MCF 10A (cell line): ENCODE results near the gene DGKA. TPM values are rescaled to one million over a fixed set of nuclear protein-coding genes. Genes with fewer than 3 reads are reported as not detected.

Source experiments
- BruUV-seq: library from RNA; stranded (reverse); fragments of 400-500 nt; replicated peaks from 2 replicates; lab custom pipeline; 2021; lab: Mats Ljungman, UMichigan
- CTCF ChIA-PET: fragments of 300-600 bp; sonication (Branson Sonifier 250); formaldehyde crosslinking; extraction: SDS; loops from one replicate; lab custom pipeline; 2021; ENCODE audit warnings: antibody characterized with exemption, inconsistent platforms; lab: Yijun Ruan, JAX
- POLR2A ChIA-PET: fragments of 300-600, 350-650 bp; sonication (Branson Sonifier 250); formaldehyde crosslinking; extraction: SDS; loops from one replicate; lab custom pipeline; 2020; ENCODE audit warnings: antibody characterized with exemption, inconsistent platforms; lab: Yijun Ruan, JAX
- DNase-seq: peaks from one replicate; pipeline ENCODE4 v3.0.0-alpha.2; 2018; ENCODE audit not compliant: unreplicated experiment
- H3K27ac Mint-ChIP-seq: one replicate; pipeline ENCODE4 v1.8.0; 2022; ENCODE audit warnings: mild to moderate bottlenecking, low read depth, mixed read lengths; ENCODE audit not compliant: unreplicated experiment
- H3K27me3 Mint-ChIP-seq: one replicate; pipeline ENCODE4 v1.8.0; 2022; ENCODE audit warnings: mixed read lengths; ENCODE audit not compliant: insufficient read depth, unreplicated experiment
- H3K36me3 Mint-ChIP-seq: one replicate; pipeline ENCODE4 v1.8.0; 2022; ENCODE audit warnings: mild to moderate bottlenecking, moderate library complexity, mixed read lengths; ENCODE audit not compliant: insufficient read depth, unreplicated experiment
- H3K4me1 Mint-ChIP-seq: one replicate; pipeline ENCODE4 v1.8.0; 2022; ENCODE audit warnings: mixed read lengths; ENCODE audit not compliant: insufficient read depth, unreplicated experiment
- H3K4me3 Mint-ChIP-seq: one replicate; pipeline ENCODE4 v1.8.0; 2022; ENCODE audit warnings: mild to moderate bottlenecking, moderate library complexity, mixed read lengths; ENCODE audit not compliant: unreplicated experiment
- H3K9me3 Mint-ChIP-seq: one replicate; pipeline ENCODE4 v1.8.0; 2022; ENCODE audit warnings: mixed read lengths; ENCODE audit not compliant: unreplicated experiment
- CTCF ChIP-seq: fragments of 200-600 bp; IDR thresholded peaks from one replicate; pipeline ENCODE4 v1.8.0; 2022; ENCODE audit warnings: antibody characterized with exemption, mild to moderate bottlenecking; ENCODE audit not compliant: unreplicated experiment
- intact Hi-C: fragments of 100-400 bp; cut with micrococcal nuclease; formaldehyde crosslinking; loops from 2 replicates; pipeline ENCODE4 v1.14.1; 2022
- total RNA-seq: library from RNA; stranded (reverse); gene quantifications from 2 replicates; pipeline ENCODE4 v1.2.3, GENCODE V29; 2022

The DGKA gene
- total RNA-seq, 1 experiment from 2014 or later, result 236 TPM

DNA sequence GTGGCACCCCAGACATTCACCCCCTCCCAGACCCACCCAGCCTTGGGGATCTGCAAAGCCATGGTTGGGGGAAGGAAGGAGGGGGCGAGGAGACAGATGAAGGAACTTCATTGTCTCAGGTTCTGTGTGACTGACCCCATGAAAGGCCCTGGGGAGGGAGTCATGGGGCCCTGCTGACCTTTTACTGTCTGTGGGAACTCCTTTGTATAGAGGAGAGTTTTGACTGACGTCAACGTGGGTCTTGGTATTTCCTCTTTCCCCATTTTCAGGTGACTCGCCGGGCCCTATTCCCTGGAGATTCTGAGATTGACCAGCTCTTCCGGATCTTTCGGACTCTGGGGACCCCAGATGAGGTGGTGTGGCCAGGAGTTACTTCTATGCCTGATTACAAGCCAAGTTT is 39.8 kb downstream of the DGKA start:
- H3K4me1 Mint-ChIP-seq, result peaks cover 35% of the 10 kb centered on the region
- ChIA-PET POLR2A (interaction anchor here (1.8 to 4.5 kb wide), 2 partner anchors 14 to 37 kb away, joined by 8 to 35 read pairs; no protein-coding TSS in a partner anchor), CTCF (interaction anchor here (1.3 to 1.4 kb wide), 2 partner anchors 12 to 70 kb away, joined by 3 read pairs; no protein-coding TSS in a partner anchor)
- H3K4me3 Mint-ChIP-seq, result no peak overlapping the region
- no peaks in the 10 kb centered on the region for H3K27me3 Mint-ChIP-seq
- no peak for TF ChIP-seq CTCF
- H3K9me3 Mint-ChIP-seq, result no peaks in the 10 kb centered on the region
- intact Hi-C loops, result no loop called here
- BruUV-seq, result no TSS peak
- no peak for DNase-seq
- no peak overlapping the region for H3K27ac Mint-ChIP-seq
- peaks cover 14% of the 10 kb centered on the region for H3K36me3 Mint-ChIP-seq

- no peaks in the 10 kb centered on the region for H3K27me3 Mint-ChIP-seq
- TF ChIP-seq CTCF, result no peak
- no peak overlapping the region for H3K27ac Mint-ChIP-seq
- intact Hi-C loops, result loop anchor here (2.0 kb wide), 1 partner anchor 39 kb away; no protein-coding TSS in a partner anchor
- BruUV-seq, result no TSS peak
- no peak overlapping the region for H3K4me3 Mint-ChIP-seq
- CTCF ChIA-PET, result no interaction called here
- no peaks in the 10 kb centered on the region for H3K9me3 Mint-ChIP-seq
- POLR2A ChIA-PET, result interaction anchor here (0.6 to 3.6 kb wide), 8 partner anchors 10 to 155 kb away, joined by 3 to 140 read pairs (median 38); partner anchors contain the start of genes DGKA, ORMDL2, PA2G4 and PYM1
- peaks cover 16% of the 10 kb centered on the region for H3K36me3 Mint-ChIP-seq
- peak; percentile 80 for DNase-seq
- peaks cover 32% of the 10 kb centered on the region for H3K4me1 Mint-ChIP-seq
Observed at GRCh38 chr12:55972042-55972441, 41.1 kb downstream of the DGKA start.

- H3K36me3 Mint-ChIP-seq, result peaks cover 20% of the 10 kb centered on the region
- no peaks in the 10 kb centered on the region for H3K9me3 Mint-ChIP-seq
- TF ChIP-seq CTCF, result no peak
- BruUV-seq, result TSS peak; percentile 20
- no peak for DNase-seq
- ChIA-PET POLR2A (interaction anchor here (0.6 to 3.6 kb wide), 10 partner anchors 10 to 155 kb away, joined by 3 to 140 read pairs (median 30); partner anchors contain the start of genes DGKA, ORMDL2, PA2G4 and PYM1), CTCF (interaction anchor here (0.7 kb wide), 1 partner anchor 23 kb away, joined by 3 read pairs; no protein-coding TSS in a partner anchor)
- no peaks in the 10 kb centered on the region for H3K27me3 Mint-ChIP-seq
- H3K27ac Mint-ChIP-seq, result no peak overlapping the region
- H3K4me3 Mint-ChIP-seq, result no peak overlapping the region
- peaks cover 28% of the 10 kb centered on the region for H3K4me1 Mint-ChIP-seq
- intact Hi-C loops, result loop anchor here (2.0 kb wide), 1 partner anchor 40 kb away; no protein-coding TSS in a partner anchor
Observed at GRCh38 chr12:55972456-55972855, 41.5 kb downstream of the DGKA start.

DNA sequence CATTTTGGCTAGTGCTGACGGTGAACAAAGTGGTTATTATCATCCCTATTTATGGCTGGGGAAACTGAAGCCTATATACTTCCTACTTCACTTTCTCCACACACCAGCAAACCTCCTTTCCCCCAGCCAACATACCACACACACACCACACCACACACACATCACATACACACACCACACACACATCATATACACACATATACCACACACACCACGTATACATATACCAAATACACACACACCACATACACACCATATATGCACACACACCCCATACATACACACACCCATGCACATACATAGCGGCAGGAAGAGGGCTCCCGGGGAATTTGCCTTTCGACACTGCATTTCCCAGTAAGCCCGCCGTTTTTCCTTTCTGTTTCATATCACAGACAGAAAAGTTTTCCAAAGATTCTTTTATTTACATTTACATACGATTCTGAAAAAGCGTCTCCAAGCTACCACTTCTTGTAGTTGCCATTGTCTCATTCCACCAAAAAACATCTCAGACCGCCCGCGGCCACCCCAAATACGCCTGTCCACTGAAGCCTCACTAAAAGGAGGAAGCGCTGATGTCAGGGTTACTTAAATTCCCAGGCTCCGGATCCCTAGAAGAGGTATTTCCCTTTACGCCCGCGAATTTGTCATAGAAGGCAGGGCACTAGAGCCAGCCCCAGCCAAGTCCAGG is 42.1 kb downstream of the DGKA start:
- H3K27ac Mint-ChIP-seq, result no peak overlapping the region
- ChIA-PET POLR2A (interaction anchor here (0.6 to 3.6 kb wide), 38 partner anchors 8 to 1592 kb away, joined by 3 to 140 read pairs (median 6); partner anchors contain the start of genes CD63, DGKA, DNAJC14 and ESYT1), CTCF (interaction anchor here (0.6 to 2.3 kb wide), 5 partner anchors 22 to 446 kb away, joined by 3 to 14 read pairs (median 3); no protein-coding TSS in a partner anchor)
- no peaks in the 10 kb centered on the region for H3K27me3 Mint-ChIP-seq
- peaks cover 24% of the 10 kb centered on the region for H3K36me3 Mint-ChIP-seq
- H3K4me1 Mint-ChIP-seq, result peaks cover 22% of the 10 kb centered on the region
- H3K9me3 Mint-ChIP-seq, result no peaks in the 10 kb centered on the region
- intact Hi-C loops, result loop anchor here (1.0 to 2.0 kb wide), 2 partner anchors 17 to 40 kb away; no protein-coding TSS in a partner anchor
- DNase-seq, result no peak
- TF ChIP-seq CTCF, result no peak
- BruUV-seq, result TSS peak; percentile 96
- no peak overlapping the region for H3K4me3 Mint-ChIP-seq
